IMR-90 (cell line): Measurements from ENCODE around the gene EPN3. TPM values are rescaled to one million over a fixed set of nuclear protein-coding genes. Genes with fewer than 3 reads are reported as not detected.

Experiments used
- polyA plus RNA-seq, 3 experiments: library from polyadenylated mRNA; depleted of rRNA; stranded (reverse); fragments of >200 nt; gene quantifications; 2 replicates each; pipeline ENCODE4 v1.2.3, GENCODE V29; 2012; ENCODE audit warnings: low replicate concordance in 1 of 3
- total RNA-seq: library from RNA; depleted of rRNA; stranded (reverse); fragments of >200 nt; gene quantifications from 2 replicates; pipeline ENCODE4 v1.2.3, GENCODE V29; 2012; rRNA removed

Gene EPN3
- total and polyA plus RNA-seq, 2 of the 4 experiments (the other 2 are of a cell fraction), result 0.09 TPM; not detected in 1

Other genes with a start within 250 kb of the EPN3 start
- 31.9 and 35.0 TPM in 2 replicates for gene XYLT2, start 186.6 kb upstream of the EPN3 start, total RNA-seq
- gene XYLT2, start 186.6 kb upstream of the EPN3 start, polyA plus RNA-seq (2012; rRNA removed), result 27.7 and 35.7 TPM in 2 replicates
- gene MRPL27, start 159.6 kb upstream of the EPN3 start, total RNA-seq, result 152 and 202 TPM in 2 replicates
- 156 and 176 TPM in 2 replicates for gene MRPL27, start 159.6 kb upstream of the EPN3 start, polyA plus RNA-seq (2012; rRNA removed)
- 8.9 and 9.1 TPM in 2 replicates for gene EME1, start 159.5 kb upstream of the EPN3 start, total RNA-seq
- 9.4 and 10.1 TPM in 2 replicates for gene EME1, start 159.5 kb upstream of the EPN3 start, polyA plus RNA-seq (2012; rRNA removed)
- 233 and 241 TPM in 2 replicates for gene LRRC59, start 135.2 kb upstream of the EPN3 start, total RNA-seq
- gene LRRC59, start 135.2 kb upstream of the EPN3 start, polyA plus RNA-seq (2012; rRNA removed), result 134 and 139 TPM in 2 replicates
- 15.0 and 18.5 TPM in 2 replicates for gene ACSF2, start 106.5 kb upstream of the EPN3 start, total RNA-seq
- 26.8 and 27.2 TPM in 2 replicates for gene ACSF2, start 106.5 kb upstream of the EPN3 start, polyA plus RNA-seq (2012; rRNA removed)
- gene CHAD, start 63.9 kb upstream of the EPN3 start, total RNA-seq, result not detected in 2 replicates
- 0.03 TPM in 1 of 2 replicates, not detected in the other for gene CHAD, start 63.9 kb upstream of the EPN3 start, polyA plus RNA-seq (2012; rRNA removed)
- gene RSAD1, start 53.9 kb upstream of the EPN3 start, total RNA-seq, result 10.0 and 10.8 TPM in 2 replicates
- gene RSAD1, start 53.9 kb upstream of the EPN3 start, polyA plus RNA-seq (2012; rRNA removed), result 16.6 and 19.2 TPM in 2 replicates
- gene MYCBPAP, start 24.3 kb upstream of the EPN3 start, total RNA-seq, result under 0.01 and 0.18 TPM in 2 replicates
- 0.17 and 0.30 TPM in 2 replicates for gene MYCBPAP, start 24.3 kb upstream of the EPN3 start, polyA plus RNA-seq (2012; rRNA removed)
- 15.6 and 17.0 TPM in 2 replicates for gene SPATA20, start 14.4 kb downstream of the EPN3 start, total RNA-seq
- 31.9 and 35.0 TPM in 2 replicates for gene SPATA20, start 14.4 kb downstream of the EPN3 start, polyA plus RNA-seq (2012; rRNA removed)
- gene CACNA1G, start 28.0 kb downstream of the EPN3 start, total RNA-seq, result under 0.01 TPM in 1 of 2 replicates, not detected in the other
- 0.03 TPM in 2 replicates for gene CACNA1G, start 28.0 kb downstream of the EPN3 start, polyA plus RNA-seq (2012; rRNA removed)
- 2.2 and 3.2 TPM in 2 replicates for gene ABCC3, start 102.1 kb downstream of the EPN3 start, total RNA-seq
- 6.0 and 6.6 TPM in 2 replicates for gene ABCC3, start 102.1 kb downstream of the EPN3 start, polyA plus RNA-seq (2012; rRNA removed)
- gene ANKRD40, start 175.2 kb downstream of the EPN3 start, total RNA-seq, result 35.8 and 38.9 TPM in 2 replicates
- 23.4 and 23.5 TPM in 2 replicates for gene ANKRD40, start 175.2 kb downstream of the EPN3 start, polyA plus RNA-seq (2012; rRNA removed)
- gene LUC7L3, start 186.9 kb downstream of the EPN3 start, total RNA-seq, result 17.7 and 20.0 TPM in 2 replicates
- gene LUC7L3, start 186.9 kb downstream of the EPN3 start, polyA plus RNA-seq (2012; rRNA removed), result 44.7 and 47.5 TPM in 2 replicates
- not detected in 2 replicates for gene ANKRD40CL, start 234.8 kb downstream of the EPN3 start, total RNA-seq
- gene ANKRD40CL, start 234.8 kb downstream of the EPN3 start, polyA plus RNA-seq (2012; rRNA removed), result not detected in 2 replicates